Activated gamma-delta T cell treated with Interleukin-2 at 50 U/mL for 16 hours (primary cell): ENCODE data around the gene METTL17.
"Not testable (repeated sequence)": the region's sequence is repeated elsewhere in the genome, so short reads cannot be mapped to it uniquely, and the experiment has no call there.

Experiments used
- DNase-seq: peaks from one replicate; pipeline ENCODE4 v3.0.0-alpha.2; 2020

Gene METTL17, protein sequence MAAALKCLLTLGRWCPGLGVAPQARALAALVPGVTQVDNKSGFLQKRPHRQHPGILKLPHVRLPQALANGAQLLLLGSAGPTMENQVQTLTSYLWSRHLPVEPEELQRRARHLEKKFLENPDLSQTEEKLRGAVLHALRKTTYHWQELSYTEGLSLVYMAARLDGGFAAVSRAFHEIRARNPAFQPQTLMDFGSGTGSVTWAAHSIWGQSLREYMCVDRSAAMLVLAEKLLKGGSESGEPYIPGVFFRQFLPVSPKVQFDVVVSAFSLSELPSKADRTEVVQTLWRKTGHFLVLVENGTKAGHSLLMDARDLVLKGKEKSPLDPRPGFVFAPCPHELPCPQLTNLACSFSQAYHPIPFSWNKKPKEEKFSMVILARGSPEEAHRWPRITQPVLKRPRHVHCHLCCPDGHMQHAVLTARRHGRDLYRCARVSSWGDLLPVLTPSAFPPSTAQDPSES

DNA sequence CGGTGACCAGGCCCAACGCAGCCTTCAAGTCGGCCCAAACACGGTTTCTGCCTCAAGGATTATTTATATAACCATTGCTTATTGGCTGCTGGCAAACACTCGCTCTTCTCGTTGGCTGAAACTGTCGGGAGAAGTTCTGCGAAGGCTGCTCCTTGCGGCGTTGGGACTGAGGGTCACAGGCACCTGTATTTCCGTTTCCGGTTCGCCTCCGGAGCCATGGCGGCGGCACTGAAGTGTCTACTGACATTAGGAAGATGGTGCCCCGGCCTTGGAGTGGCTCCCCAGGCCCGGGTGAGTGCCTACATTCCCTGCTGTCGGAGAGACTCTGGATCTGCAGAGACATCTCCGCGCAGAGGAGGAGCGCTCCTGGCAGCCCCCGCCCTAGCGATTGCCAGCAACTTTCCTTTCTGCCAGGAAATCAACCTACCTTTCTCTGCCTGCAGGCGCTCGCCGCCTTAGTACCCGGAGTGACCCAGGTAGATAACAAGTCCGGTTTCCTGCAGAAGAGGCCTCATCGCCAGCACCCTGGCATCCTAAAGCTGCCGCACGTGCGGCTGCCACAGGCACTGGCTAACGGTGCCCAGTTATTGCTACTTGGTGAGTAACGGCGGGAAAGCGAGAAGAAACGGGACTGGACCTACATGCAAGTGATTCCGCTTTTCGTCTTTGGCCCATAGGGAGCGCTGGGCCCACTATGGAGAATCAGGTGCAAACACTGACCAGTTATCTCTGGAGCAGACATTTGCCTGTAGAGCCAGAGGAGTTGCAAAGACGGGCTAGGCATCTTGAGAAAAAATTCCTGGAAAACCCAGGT lies at the start of gene METTL17:
TSS of gene METTL17 (plus strand) at position 194 of the 814 bp plus-strand sequence. CDS start at position 217, 23 bp downstream.
- peak; percentile 84 for DNase-seq

DNA sequence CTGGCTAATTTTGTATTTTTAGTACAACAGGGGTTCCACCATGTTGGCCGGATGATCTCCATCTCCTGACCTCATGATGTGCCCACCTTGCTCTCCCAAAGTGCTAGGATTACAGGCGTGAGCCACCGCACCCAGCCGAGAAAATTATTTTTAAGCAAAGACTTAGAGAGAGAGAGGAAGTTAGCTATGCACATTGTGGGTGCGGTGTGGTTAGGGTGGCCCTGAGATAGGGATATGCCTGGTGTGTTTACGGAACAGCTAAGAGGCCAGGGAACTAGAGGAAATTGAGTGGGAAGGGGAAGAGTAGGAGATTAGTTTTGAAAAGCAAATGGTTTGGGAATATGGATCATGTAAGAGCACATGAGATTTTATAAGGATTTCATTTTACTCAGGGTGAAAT lies 44.6 kb upstream of the METTL17 start:
- not testable (repeated sequence) for DNase-seq

GRCh38 chr14:20946707-20947106 lies 43.1 kb upstream of the METTL17 start:
- DNase-seq: not testable (repeated sequence)

GRCh38 chr14:20954736-20955537 lies 34.8 kb upstream of the METTL17 start, which contains the start of gene RNASE2:
TSS of gene RNASE2 (plus strand) at chr14:20955487. CDS start at chr14:20955772, 285 bp downstream.
- DNase-seq: not testable (repeated sequence)

DNA sequence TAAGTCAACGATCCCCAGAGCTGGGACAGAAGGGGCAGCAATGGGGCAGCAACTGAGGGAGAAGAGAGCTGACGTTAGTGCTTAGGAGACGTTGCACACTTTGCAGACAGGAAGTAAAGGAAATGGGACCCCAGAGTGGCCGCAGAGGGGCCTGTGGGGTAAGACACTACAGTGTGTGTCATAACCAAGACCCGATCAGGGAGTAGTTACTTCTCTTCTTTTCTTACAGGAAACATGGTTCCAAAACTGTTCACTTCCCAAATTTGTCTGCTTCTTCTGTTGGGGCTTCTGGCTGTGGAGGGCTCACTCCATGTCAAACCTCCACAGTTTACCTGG lies 34.3 kb upstream of the METTL17 start:
- DNase-seq: not testable (repeated sequence)

- DNase-seq: no peak
Observed at GRCh38 chr14:20956376-20956976, 33.3 kb upstream of the METTL17 start.

GRCh38 chr14:20958946-20959345 lies 30.8 kb upstream of the METTL17 start:
- not testable (repeated sequence) for DNase-seq

- no peak for DNase-seq
Observed at GRCh38 chr14:20969336-20969735, 20.4 kb upstream of the METTL17 start.

GRCh38 chr14:20970647-20970982 lies 19.2 kb upstream of the METTL17 start:
- DNase-seq: no peak

DNA sequence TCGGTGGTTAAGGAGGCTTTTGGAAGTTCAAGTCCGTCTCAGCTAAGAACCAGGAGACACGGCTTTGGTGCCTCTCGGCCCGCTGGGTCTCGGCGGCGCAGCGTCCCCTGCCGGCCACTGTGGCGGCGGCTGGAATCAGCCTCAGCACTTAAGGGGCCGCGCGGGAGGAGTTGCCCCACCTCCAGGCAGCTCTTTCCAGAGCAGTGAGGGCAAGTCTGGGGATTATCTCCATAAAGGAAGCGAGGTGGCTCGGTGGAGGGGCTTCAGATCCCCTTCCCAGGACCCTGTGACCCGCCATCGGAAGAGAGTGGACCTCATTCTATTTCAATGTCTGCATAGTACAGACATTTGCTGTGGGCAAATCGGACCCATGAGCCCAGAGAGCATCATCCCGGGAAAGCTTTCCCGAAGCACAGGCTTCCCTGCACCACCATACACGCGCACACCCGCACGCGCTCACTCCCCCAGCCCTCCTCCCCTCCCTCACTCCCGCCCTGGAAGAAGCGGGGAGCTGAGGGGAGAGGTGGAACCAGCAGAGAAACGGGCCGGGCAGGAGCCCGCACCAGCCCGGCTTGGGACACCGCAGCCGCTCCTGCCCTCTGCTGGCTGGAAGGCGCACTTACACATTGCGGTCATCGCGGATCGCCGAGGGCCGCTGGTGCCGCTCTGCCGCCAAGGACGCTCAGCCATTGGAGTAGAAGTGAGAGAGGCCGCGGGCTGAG lies 18.6 kb upstream of the METTL17 start:
- DNase-seq: peak; percentile 70

DNA sequence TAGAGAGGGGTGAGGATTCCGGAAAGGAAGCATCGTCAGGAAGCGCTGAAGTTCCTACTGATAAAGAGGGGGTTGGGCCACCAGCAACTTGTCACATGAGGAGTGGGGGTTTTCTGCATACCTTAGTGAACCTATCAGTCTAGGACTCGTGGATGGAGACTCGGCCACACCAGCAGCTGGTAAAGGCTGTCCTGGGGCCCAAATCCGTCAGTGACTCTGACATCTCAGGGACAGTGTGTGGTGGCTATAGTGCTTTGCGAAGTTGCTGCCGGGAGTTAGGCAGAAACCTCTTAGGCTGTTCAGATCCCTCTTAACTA lies 18.1 kb upstream of the METTL17 start:
- no peak for DNase-seq

- no peak for DNase-seq
Observed at GRCh38 chr14:20973501-20973900, 16.3 kb upstream of the METTL17 start.

GRCh38 chr14:20976291-20976690 lies 13.5 kb upstream of the METTL17 start:
- DNase-seq: no peak

DNA sequence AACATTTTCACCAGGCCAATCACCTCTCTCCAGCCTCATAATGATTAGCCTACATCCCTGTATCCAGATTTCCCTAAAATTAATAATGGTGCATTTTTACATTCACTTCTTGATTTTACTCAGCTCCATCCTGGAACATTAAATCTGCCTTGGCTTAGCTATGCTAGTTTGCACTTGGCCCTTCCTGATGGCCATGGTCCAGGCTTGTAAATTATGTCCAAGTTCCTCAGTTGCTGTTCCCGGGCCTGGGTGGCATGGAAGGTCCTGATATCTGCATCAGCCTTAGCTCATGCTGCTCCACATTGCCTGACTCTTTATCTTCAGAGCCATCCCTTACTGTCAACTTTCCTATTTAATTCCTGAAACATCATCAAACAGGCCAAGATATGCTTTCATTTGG lies 11.1 kb upstream of the METTL17 start:
- no peak for DNase-seq

DNA sequence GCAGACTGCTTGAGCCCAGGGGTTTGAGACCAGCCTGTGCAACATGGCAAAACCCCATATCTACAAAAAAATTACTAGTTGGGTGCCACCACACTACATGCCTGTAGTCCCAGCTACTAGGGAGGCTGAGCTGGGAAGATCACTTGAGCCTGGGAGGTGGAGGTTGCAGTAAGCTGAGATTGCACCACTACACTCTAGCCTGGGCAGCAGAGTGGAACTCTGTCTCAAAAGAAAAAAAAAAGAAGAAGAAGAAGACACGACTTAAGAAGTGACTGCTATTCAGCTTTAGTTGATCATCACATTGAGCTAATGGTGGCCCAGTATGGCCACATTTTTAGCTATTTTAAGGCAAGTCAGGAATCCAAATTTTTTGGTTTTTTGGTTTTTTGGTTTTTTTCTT lies 8.9 kb upstream of the METTL17 start:
- no peak for DNase-seq

GRCh38 chr14:20982646-20983369 lies 7.0 kb upstream of the METTL17 start:
- DNase-seq: no peak

GRCh38 chr14:20985650-20986049 lies 4.1 kb upstream of the METTL17 start:
- DNase-seq: not testable (repeated sequence)

GRCh38 chr14:20986811-20987210 lies 3.0 kb upstream of the METTL17 start:
- DNase-seq: no peak

GRCh38 chr14:20988717-20989470 lies 886 bp upstream of the METTL17 start:
- no peak for DNase-seq

GRCh38 chr14:20989471-20989786 lies 351 bp upstream of the METTL17 start:
- DNase-seq: no peak

DNA sequence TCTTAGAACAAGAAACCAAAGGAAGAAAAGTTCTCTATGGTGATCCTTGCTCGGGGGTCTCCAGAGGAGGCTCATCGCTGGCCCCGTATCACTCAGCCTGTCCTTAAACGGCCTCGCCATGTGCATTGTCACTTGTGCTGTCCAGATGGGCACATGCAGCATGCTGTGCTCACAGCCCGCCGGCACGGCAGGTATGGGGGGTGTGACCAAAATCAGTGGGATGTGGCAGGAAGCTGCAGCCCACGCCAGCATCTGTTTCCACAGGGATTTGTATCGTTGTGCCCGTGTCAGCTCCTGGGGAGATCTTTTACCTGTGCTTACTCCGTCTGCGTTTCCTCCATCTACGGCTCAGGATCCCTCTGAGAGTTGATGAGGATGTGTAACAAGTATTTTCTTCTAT lies 6.7 kb downstream of the METTL17 start:
- DNase-seq: no peak
